NCI-H510A treated with DMSO at 0.1 percent for 48 hours (cell line): ENCODE results near the gene NOL12.
"Not testable (repeated sequence)": the region's sequence is repeated elsewhere in the genome, so short reads cannot be mapped to it uniquely, and the experiment has no call there.

Experiments used
- DNase-seq: peaks from one replicate; lab custom pipeline; 2025; lab: John Stamatoyannopoulos, UW

The NOL12 gene, protein sequence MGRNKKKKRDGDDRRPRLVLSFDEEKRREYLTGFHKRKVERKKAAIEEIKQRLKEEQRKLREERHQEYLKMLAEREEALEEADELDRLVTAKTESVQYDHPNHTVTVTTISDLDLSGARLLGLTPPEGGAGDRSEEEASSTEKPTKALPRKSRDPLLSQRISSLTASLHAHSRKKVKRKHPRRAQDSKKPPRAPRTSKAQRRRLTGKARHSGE

DNA sequence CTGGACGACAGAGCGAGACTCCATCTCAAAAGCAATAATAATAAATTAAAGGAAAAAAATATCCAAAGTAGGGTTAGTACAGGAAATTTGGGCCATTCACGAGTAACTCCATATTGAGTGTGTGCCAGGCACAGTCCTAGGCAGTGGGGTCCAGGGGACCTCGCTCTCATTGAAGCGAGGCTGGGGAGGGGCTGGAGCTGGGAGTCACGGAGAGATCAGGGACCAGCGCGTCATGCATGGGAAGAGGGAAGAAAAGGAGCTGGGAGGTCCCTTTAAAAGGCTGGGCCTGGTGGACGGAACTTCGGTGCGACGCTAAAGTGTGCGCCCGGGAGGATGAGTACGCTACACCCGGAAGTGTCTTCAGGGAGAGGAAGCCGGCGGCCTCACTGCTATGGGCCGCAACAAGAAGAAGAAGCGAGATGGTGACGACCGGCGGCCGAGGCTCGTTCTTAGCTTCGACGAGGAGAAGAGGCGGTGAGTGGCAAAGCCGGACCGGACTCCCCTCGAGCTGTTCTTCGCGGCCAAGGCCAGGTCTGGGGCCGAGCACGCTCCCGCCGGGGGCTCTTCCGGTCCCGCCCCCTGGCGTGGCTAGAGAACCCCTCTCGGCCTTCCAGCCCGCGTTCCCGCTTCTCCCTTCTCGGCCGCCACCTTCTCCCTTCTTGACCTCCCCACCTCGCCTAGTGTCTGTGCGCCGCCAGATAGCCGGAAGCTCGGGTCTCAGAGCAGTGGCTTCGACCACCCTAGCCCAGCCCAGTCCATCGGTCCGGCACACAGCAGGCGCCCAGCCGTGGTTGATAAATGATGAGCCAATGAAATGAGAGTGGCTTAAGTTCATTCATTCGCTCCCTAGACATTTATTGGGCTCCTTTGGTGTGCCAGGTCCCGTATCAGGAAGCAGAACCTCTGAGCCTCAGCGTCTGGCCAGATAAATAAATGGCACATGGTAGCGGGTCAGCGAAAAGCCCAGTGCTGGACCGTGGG lies at the start of gene NOL12:
TSS of gene NOL12 (plus strand) at position 342 of the 981 bp plus-strand sequence. CDS start at position 392, 50 bp downstream.
- peak; percentile 81 for DNase-seq

DNA sequence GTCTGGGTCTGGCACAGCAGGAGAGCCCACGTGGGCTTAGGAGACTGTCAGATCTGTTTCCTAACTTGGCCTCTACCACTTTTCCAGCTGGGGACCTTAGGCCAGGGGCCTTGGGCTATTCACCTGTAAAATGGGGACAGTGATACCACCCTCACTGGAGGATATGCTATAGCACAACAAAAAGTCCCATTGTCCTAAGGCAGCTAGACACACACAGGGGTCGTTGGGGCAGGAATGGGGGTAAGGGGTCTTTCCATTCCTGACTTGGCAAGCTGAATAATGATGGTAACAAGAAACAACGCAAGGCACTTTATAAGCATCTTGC lies 49.2 kb upstream of the NOL12 start:
- no peak for DNase-seq

DNA sequence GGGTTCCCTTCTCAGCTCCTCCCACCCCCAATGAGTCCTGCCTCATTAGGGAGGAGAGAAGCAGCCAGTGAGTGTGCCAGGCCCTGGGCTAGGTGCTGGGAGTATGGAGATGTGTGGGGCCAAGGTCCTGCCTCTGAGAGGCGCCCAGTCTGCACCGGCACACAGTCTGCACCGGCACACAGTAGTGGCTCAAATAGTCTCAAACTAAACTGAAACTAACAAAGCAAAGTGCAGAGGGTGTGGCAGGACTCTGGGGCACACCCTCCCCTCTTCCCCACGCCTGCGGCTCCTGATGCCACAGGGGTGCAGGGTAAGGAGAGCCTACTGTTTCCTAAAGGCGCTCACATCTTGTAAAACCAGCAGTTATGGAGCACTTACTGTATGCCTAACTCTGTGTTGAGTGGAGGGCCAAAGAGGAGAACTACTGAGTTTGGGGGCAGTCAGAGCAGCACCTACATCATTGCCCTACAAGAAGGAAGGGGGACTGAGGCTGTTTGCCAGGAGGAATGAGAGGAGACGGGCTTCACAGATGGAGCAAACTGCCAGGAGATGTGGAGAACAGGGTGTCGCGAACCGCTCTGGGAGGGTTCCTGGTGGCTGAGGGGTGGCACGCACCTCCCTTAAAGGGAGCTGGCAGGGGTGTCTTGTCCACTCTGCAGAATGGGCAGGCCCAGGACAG lies 47.6 kb upstream of the NOL12 start:
- no peak for DNase-seq

DNA sequence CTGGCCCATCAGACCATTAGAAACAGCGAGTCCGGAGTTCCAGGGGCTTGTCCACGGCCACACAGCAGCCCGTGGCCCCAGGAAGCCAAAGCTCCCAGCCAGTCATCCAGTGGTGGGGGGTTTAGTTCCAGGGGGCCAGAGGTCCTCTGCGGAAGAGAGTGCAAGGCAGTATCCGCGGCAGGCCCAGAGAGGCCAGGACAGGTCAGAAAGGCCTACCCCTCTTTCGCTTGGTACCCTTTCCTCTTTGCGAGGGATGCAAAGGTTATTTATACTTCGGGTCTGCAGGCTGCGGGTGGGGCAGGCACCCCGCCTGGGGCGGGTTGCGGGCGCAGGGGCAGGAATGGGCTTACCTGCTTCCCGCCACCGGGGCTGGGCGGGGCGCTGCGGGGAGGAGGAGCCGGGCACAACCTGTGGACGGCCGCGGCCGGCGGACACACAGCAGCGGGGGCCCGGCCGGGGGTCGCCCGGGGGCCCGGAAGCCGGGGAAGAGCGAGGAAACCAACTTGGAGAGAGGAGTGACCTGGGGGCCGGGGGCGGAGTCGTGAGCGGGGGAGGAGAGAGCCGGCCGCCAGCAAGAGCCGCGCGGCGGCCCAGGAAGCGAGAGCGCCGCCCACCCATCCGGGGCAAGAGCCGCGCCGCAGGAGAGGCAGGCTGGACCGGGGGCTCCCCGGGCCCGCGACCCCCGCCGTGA lies 46.9 kb upstream of the NOL12 start, which contains the start of gene SH3BP1:
TSS of gene SH3BP1 (plus strand) at position 600 of the 691 bp plus-strand sequence. CDS start 119 bp downstream, outside the sequence.
- peak; percentile 38 for DNase-seq

DNA sequence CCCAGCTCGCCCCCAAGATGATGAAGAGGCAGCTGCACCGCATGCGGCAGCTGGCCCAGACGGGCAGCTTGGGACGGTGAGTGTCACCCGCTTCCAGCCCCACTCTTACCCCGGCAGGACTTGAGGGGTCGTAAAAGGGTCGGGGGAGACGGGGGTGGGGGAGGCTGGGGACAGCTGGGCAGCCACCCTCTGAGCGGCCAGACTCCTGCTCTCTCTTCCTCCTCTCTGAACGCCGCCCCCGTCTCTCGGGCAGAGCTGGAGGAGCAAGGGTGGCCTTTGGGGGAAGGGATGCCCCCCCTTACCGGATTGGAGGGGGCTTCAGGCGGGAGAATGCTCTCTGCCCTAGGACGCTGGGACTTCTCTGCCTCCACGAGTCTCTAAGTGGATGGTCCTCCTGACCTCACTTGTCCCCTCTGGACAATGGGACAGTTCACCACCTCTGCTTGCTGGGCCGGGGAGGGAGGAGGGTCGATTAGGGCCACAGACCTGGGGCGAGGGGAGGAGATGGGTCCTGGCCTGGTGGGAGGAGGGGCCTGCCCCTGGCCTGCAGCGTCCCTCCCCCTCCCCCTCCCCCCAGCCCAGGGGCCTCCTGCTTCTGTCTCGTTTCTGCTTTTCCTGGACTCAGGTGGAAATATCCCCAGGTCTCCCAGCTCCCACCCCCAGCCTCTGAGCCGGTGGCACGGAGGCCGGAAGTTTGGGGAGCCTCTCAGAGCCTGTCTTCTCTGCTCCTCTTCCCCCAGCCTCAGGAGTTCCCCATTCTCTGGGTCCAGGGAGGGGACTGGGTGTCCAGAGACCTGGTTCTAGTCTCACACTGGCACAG lies 46.2 kb upstream of the NOL12 start:
- no peak for DNase-seq

DNA sequence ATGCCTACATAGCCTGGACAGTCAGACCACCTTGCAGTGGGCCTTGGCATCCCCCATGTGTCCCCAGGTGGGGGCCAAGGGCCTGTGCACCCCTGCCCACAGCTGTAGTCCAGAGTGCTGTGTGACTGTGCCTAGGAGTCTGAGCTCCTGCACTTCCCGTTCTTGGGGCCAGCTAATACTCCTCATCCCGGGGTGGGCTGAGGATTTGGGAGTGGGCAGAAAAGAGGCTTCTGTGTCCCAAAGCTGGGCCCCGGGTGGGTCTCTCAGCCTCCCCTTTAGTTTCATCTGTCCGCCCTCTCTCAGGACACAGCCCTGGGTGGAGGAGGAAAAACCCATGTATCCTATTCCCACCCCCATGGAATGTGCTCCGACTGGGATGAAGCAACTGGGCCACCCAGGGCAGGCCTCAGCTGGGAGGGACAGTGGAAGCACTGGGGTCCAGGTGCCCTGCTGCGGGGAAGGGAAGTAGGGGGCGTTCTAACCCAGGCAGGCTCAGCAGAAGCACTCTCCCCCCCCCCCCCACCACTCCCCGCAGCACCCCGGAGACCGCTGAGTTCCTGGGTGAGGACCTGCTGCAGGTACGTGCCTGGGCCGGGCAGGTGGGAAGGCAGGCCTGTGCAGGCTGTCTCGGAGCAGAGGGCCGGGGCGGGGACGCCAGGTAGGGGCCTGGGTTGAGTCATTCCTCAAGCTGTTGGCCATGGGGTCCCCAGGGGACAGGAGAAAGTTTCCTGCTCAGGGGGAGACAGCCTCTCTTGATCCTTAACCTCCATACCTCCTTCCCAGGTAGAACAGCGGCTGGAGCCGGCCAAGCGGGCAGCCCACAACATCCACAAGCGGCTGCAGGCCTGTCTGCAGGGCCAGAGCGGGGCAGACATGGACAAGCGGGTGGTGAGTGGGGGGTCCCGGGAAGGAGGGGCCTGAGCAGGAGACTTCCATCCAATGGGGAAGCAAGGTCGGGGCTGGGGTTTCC lies 45.3 kb upstream of the NOL12 start:
- DNase-seq, result no peak

DNA sequence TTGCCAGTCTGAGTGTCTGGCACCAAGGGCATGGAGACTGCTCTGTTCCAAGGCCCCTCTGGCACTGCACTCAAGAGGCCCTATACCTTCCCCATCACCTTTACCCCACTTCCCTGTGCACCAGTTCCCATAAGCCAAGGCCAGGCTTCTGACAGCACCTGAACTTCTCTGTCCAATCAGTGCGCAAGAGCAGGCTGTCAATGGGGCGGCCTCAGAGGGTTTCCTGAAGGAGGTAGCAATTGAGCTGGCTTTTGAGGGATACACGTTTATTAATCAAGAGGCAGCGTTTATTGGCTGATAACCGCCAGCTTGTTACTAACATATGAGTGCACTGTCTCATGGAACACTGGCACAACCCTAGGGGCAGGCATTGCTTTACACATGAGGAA lies 44.6 kb upstream of the NOL12 start:
- no peak for DNase-seq

DNA sequence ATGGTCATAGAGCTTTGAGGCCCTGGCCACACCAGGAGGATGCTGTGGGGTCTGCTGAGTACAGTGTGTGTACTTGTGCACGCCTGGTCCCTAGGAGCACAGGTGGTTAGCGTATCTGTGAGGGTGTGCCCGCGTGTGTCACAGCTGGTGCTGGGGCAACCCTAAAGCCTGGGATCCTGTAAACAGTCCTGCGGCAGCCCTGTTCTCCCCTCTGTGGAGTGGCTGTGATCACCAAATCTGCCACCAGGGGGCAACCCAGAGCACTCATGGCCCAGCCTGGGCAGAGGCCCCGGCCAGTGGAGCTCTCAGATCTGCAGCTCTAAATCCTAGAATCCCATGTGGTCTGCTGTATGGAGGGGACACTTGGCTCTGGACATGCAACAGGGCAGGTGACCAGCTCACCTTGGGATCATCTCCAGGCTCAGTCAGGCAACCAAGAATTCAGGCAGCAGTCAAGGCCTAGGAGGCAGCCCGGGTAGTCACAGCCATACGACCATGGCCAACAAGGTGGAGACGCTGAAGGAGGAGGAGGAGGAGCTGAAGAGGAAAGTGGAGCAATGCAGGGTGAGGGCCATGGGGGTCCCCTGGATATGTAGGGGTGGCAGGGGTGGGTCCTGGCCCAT lies 42.8 kb upstream of the NOL12 start:
- peak; percentile 16 for DNase-seq

DNA sequence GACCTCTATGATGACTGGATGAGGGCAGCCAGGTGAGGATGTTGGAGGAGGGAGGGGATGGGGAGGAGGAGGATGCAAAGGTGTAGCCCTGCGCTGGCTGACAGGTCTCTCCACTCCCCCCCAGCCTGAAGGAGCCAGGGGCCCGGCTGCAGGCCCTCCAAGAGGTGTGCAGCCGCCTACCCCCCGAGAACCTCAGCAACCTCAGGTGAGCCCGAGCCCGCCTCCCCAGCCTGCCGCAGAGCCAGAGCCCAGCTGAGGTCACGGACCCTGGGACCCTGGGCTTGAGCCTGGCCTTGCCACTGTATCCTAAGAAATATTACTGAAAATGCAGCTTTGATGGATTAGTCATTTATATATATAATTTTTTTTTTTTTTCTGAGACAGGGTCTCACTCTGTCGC lies 38.8 kb upstream of the NOL12 start:
- DNase-seq, result no peak

DNA sequence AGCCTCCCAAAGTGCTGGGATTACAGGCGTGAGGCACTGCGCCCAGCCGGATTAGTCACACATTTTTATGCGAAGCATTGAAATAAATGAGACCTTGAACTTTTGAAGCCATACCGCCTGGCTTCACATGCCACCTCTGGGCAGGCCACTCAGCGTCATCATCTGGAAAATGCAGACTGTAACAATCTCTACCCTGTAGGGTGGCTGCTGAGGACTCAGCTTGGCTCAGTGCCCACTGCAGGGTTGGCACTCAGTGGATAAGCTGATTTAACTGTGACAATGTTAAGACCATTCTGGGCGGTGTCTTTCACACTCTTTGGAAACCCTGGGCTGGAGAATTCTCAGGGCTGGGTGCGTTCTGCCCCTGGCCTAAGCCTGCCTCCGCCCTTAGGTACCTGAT lies 38.2 kb upstream of the NOL12 start:
- no peak for DNase-seq

DNA sequence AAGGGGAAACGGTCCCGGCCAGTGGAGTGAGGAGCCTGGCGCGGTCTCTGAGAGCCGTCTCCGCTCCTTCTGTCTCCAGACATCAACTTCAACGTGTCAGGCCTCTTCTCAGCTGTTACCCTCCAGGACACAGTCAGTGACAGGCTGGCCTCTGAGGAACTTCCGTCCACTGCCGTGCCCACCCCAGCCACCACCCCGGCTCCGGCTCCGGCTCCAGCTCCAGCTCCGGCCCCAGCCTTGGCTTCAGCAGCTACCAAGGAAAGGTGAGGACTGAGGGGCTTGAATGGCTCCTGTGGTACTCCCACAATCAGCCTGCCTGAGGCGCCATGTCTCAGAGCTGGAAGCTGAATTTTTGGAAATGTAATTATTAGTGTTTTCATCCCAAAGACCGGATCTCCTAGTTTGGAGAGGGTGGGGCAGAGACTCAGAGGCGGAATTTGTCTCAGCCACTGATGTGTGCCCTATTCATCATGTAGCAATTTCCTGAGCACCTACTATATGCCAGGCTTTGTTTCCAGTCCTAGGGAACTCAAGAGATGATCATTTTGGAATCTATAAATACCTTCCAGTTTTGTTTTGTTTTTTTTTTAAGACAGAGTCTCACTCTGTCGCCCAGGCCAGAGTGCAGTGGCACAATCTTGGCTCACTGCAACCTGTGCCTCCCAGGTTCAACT lies 35.5 kb upstream of the NOL12 start:
- DNase-seq, result no peak

DNA sequence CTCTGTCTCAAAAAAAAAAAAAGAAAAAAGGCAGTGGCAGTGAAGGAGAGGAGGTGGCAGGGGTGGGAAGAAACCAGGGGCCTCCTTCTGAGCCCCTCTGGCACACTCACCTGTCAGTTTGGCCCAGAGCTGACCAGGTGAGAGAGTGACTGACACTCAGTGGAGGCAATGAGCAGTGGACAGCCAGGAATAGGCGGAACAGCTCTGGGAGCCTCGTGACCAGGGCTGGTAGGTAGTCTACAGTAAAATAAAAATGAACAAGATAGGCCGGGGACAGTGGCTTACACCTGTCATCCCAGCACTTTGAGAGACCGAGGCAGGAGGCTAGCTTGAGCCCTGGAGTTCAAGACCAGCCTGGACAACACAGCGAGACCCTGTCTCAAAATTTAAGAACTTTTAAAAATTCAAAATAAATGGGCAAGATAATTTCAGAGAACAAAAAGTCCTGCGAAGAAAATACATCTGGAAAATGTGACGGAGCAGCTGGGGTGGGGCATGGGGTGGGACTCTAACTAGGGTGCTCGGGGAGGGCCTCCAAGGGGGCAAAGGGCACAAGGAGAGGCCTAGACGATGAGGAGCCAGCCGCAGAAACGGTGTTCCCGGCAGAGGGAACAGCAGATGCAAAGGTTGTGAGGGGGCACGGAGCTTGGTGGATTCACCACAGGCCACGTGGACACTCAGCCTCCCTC lies 31.4 kb upstream of the NOL12 start:
- no peak for DNase-seq

DNA sequence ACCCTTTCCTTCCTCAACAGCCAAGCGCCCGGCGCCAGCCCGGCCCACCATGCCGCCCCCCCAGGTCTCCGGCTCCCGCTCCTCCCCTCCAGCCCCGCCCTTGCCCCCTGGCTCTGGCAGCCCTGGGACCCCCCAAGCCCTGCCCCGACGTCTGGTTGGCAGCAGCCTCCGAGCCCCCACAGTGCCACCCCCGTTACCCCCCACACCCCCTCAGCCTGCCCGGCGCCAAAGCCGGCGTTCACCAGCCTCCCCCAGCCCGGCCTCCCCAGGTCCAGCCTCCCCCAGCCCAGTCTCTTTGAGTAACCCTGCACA lies 30.9 kb upstream of the NOL12 start:
- no peak for DNase-seq

DNA sequence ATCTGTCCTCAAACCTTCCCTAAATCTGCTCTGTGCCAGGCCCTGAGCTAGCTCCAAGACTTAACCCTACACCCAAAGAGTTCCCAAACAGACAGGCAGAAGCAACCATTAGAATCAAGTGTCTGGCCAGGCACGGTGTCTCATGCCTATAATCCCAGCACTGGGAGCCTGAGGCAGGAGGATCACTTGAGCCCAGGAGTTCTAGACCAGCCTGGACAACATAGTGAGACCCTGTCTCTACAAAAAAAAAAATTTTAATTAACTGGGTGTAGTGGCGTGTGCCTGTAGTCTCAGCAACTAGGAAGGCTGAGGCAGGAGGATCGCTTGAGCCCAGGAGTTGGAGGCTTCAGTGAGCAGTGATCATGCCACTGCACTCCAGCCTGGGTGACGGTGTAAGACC lies 29.6 kb upstream of the NOL12 start:
- DNase-seq, result not testable (repeated sequence)

DNA sequence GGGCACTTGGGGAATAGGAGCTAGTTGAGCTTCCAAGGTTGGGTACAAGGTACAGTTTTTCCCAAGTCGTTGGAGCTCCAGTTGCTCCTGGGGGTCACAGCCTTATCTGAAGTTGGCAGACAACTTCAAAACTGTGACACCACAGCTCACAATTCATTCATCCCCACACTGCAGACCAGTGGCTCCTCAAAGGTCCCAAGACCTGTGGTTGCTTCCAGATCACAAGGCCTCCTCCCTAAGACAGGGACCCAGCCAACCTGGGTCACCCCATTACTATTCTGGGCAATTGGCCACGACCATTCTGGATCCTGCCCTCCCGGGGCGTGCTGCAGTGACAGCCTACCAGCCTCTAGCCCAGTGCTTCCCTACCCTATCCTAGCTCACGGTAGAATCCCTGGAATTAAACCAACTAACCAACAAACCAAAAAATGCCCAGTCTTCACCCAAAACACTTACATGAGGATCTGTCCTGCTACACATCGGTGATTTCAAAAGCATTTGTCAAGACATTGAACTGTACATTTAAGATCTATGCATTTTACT lies 28.5 kb upstream of the NOL12 start:
- no peak for DNase-seq

DNA sequence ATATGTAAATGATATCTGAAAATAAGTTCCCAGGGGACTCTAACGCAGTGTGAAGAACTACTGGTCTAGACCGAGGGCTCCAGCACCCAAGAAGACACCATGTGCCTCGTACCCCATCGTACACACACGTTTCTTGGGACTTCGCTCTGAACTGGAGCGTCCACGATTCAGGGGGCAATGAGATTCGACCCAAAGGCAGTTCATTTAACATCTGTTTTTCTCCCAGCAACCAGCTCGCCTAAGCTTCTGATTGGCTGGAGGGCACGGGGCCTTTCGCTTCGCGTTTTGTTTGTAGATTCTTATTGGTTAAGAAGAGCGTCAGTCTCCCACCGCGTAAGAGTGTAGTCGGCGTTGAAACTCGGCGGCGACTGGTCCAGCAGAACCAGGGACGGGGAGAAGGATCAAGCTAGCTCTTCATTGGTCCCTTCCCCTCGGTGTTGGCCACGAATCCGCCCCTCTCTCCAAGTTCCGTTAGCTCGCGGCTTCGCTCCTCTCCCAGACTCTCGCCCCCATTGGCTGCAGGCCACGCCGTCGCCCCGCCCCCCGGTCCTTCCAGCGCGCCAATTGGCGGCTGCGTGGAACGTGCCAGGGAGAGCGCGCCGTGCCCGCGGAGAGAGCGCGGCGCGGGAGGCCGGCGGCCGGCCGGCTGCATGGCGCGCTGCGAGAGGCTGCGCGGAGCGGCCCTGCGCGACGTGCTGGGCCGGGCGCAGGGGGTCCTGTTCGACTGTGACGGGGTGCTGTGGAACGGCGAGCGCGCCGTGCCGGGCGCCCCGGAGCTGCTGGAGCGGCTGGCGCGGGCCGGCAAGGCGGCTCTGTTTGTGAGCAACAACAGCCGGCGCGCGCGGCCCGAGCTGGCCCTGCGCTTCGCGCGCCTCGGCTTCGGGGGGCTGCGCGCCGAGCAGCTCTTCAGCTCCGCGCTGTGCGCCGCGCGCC lies 27.7 kb upstream of the NOL12 start, which contains the start of gene PDXP:
TSS of gene PDXP (plus strand) at position 591 of the 933 bp plus-strand sequence. CDS start at position 651, 60 bp downstream.
- DNase-seq, result peak; percentile 93
